ENCODE results near the gene PEPD. TPM values are rescaled to one million over a fixed set of nuclear protein-coding genes. Genes with fewer than 3 reads are reported as not detected.

Gene PEPD
- total RNA-seq, 1 experiment from 2014 or later = 18.3 TPM

DNA sequence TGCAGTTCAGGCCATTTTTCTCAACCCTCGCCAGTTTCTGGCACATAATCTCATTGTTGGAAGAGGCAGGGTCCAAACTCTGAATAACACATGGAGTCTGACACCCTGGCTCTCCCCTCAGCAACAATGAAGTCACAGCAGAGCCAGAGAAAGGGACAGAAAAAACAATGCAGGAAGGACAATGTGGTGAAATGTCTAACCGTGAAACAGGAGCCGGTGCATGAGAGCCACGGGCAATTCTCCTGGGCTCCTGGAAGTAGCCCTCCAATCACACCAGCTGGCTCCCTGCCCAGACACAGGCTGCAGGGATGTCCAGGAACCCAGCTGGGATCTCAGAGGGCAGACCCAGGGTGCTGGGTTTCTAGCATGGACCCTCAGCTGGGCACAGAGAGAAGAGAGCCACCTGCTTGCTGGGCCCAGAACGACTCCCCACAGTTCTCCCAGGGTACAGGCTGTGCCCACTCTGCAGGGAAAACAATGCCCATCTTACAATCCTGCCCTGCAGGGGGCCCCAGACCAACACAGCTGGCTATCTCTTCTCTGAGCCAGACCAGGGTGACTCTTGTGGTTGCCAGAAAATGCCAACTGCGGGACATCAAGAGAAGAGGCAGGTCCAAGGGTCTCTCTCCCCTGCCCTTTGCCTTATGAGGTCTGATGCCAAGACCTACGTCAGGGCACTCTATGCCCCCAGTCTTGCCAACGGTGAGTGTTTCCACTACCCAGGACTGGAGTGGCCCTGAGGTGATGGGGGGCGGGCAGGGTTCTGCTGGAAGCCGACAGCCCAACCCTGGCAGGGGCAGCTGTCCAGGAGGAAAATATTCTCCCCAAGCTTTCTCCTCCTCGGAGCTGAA lies 83.5 kb downstream of the PEPD start:
- BruUV-seq (replicated peaks) = no TSS peak
- CTCF ChIA-PET = interaction anchor here (0.6 to 1.0 kb wide), 2 partner anchors 21 to 340 kb away, joined by 3 read pairs; no protein-coding TSS in a partner anchor
- no peaks in the 10 kb centered on the region for H3K4me1 Mint-ChIP-seq (ENCODE audit: insufficient read depth, unreplicated experiment)
- DNase-seq (ENCODE audit: unreplicated experiment) = no peak
- H3K27me3 Mint-ChIP-seq (ENCODE audit: insufficient read depth, unreplicated experiment) = no peaks in the 10 kb centered on the region
- no peak overlapping the region for H3K27ac Mint-ChIP-seq (ENCODE audit: low read depth, unreplicated experiment)
- intact Hi-C loops (cut with micrococcal nuclease) = no loop called here
- H3K36me3 Mint-ChIP-seq (ENCODE audit: insufficient read depth, unreplicated experiment) = no peaks in the 10 kb centered on the region
- H3K9me3 Mint-ChIP-seq (ENCODE audit: unreplicated experiment) = no peaks in the 10 kb centered on the region
- TF ChIP-seq, protein P1, sequence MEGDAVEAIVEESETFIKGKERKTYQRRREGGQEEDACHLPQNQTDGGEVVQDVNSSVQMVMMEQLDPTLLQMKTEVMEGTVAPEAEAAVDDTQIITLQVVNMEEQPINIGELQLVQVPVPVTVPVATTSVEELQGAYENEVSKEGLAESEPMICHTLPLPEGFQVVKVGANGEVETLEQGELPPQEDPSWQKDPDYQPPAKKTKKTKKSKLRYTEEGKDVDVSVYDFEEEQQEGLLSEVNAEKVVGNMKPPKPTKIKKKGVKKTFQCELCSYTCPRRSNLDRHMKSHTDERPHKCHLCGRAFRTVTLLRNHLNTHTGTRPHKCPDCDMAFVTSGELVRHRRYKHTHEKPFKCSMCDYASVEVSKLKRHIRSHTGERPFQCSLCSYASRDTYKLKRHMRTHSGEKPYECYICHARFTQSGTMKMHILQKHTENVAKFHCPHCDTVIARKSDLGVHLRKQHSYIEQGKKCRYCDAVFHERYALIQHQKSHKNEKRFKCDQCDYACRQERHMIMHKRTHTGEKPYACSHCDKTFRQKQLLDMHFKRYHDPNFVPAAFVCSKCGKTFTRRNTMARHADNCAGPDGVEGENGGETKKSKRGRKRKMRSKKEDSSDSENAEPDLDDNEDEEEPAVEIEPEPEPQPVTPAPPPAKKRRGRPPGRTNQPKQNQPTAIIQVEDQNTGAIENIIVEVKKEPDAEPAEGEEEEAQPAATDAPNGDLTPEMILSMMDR (IDR thresholded peaks at IDR 0.05; ENCODE audit: unreplicated experiment) = no peak
- no peak overlapping the region for H3K4me3 Mint-ChIP-seq (ENCODE audit: unreplicated experiment)
- POLR2A ChIA-PET = interaction anchor here (0.7 kb wide), 1 partner anchor 282 kb away, joined by 4 read pairs; no protein-coding TSS in a partner anchor

GRCh38 chr19:33437393-33437820 lies 84.2 kb downstream of the PEPD start:
- intact Hi-C loops (cut with micrococcal nuclease) = no loop called here
- BruUV-seq (replicated peaks) = no TSS peak
- Mint-ChIP-seq H3K27me3 (ENCODE audit: insufficient read depth, unreplicated experiment) (no peaks in the 10 kb centered on the region), H3K4me1 (ENCODE audit: insufficient read depth, unreplicated experiment) (no peaks in the 10 kb centered on the region), H3K36me3 (ENCODE audit: insufficient read depth, unreplicated experiment) (no peaks in the 10 kb centered on the region), H3K9me3 (ENCODE audit: unreplicated experiment) (no peaks in the 10 kb centered on the region), H3K4me3 (ENCODE audit: unreplicated experiment) (no peak overlapping the region), H3K27ac (ENCODE audit: low read depth, unreplicated experiment) (no peak overlapping the region)
- POLR2A ChIA-PET = interaction anchor here (0.7 kb wide), 1 partner anchor 282 kb away, joined by 4 read pairs; no protein-coding TSS in a partner anchor
- DNase-seq (ENCODE audit: unreplicated experiment) = no peak
- TF ChIP-seq, protein P1 (IDR thresholded peaks at IDR 0.05; ENCODE audit: unreplicated experiment) = no peak
- CTCF ChIA-PET = interaction anchor here (0.6 to 1.0 kb wide), 2 partner anchors 335 to 340 kb away, joined by 3 read pairs; no protein-coding TSS in a partner anchor

DNA sequence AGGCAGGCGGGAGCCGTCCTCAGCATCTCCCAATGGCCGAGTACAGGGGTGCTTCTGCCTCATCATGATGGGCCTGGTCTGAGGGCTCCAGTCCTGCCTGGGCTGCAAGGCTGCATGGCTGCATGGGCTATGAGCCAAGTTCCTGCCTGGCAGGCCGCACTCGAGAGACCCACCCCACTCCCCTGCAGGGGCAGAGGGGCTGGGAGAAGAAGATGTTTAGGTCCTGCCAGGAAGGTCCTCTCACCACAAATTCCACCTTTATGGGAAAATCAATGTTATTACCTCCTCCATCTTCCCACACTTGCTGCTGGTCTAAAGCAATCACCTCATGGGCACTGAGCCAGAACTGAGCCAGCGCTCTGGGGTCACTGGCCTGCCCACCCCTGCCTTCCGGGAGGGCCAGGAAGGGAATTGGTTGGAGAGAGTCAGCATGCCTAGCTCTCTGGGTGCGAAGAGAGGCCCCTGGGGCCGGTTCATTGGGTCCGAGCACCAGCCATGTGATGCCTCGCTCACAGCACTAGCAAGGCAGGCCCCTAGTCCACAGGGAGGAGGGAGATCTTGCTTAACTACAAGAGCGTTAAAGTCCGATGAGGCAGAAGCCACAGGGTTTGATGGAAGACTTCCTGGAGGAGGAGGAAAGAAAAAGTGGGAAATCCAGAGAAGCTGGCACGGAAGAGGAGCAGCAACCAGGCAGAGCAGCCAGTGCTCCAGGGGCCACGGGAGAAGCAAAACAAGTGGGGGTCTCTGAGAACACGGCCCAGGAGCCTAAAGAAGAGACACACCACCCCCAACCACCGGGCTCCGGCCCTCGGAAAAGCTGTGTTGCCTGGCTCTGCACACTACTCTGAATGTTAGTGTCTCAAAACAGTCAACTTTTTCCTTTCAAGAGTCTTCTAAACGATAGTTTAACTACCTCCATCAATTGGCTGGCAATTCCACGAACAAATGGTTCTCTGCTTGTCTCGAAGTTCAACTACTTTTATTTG lies 84.9 kb downstream of the PEPD start:
- intact Hi-C loops (cut with micrococcal nuclease) = no loop called here

More for the DNA sequence above, 84.9 kb downstream of the PEPD start:
- TF ChIP-seq, protein P1 (IDR thresholded peaks at IDR 0.05; ENCODE audit: unreplicated experiment) = no peak
- POLR2A ChIA-PET = interaction anchor here (0.7 kb wide), 1 partner anchor 283 kb away, joined by 4 read pairs; no protein-coding TSS in a partner anchor
- Mint-ChIP-seq H3K9me3 (ENCODE audit: unreplicated experiment) (no peaks in the 10 kb centered on the region), H3K27ac (ENCODE audit: low read depth, unreplicated experiment) (no peak overlapping the region), H3K27me3 (ENCODE audit: insufficient read depth, unreplicated experiment) (no peaks in the 10 kb centered on the region), H3K36me3 (ENCODE audit: insufficient read depth, unreplicated experiment) (no peaks in the 10 kb centered on the region), H3K4me3 (ENCODE audit: unreplicated experiment) (no peak overlapping the region), H3K4me1 (ENCODE audit: insufficient read depth, unreplicated experiment) (no peaks in the 10 kb centered on the region)
- DNase-seq (ENCODE audit: unreplicated experiment) = no peak
- CTCF ChIA-PET = interaction anchor here (0.6 kb wide), 1 partner anchor 336 kb away, joined by 3 read pairs; no protein-coding TSS in a partner anchor
- no TSS peak for BruUV-seq (replicated peaks)

Data from MCF 10A (cell line).